HG02571 (cell line): ENCODE data around the gene TSPYL1.
"Not testable (repeated sequence)": the region's sequence is repeated elsewhere in the genome, so short reads cannot be mapped to it uniquely, and the experiment has no call there.

Experiments
- ATAC-seq: cut with Tn5 transposase; IDR thresholded peaks from one replicate; pipeline ENCODE4 v1.9.1; 2021; ENCODE audit warnings: mild to moderate bottlenecking, moderate library complexity; ENCODE audit not compliant: unreplicated experiment

TSPYL1 gene

GRCh38 chr6:116298973-116299372 lies 19.2 kb upstream of the TSPYL1 start:
- ATAC-seq, result no peak

DNA sequence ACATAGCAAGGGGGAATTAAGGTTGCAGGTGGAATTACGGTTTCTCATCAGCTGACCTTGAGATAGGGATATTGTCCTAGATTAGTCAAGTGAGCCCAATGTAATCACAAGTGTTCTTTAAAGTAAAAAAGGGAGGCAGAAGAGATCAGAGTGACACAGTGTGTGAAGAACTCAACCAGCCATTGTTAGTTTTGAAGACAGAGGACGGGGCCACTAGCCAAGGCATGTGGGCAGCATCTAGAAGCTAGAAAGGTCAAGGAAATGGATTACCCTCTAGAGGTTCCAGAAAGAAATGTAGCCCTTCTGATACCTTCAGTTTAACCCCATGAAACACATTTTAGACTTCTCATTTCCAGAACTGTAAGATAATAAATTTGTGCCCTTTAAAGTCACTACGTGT lies 18.5 kb upstream of the TSPYL1 start:
- no peak for ATAC-seq

DNA sequence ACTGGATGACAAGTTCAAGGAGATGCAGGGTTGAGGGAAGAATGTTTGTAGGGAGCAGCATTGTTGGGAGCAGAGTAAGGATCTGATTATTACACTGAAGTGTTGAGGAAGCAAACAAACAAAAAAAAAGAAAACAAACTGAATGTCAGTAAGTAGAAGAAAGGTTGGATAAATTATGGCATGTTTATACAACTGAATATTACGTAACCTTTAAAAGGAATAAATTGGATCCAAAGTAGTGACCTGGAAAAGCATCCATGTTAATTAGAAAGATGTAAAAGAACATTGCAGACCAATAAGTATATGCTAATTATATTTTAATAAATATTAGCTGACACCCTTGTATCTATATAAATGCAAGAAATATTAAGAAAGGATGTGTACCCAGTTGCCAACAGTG lies 12.8 kb upstream of the TSPYL1 start:
- no peak for ATAC-seq

DNA sequence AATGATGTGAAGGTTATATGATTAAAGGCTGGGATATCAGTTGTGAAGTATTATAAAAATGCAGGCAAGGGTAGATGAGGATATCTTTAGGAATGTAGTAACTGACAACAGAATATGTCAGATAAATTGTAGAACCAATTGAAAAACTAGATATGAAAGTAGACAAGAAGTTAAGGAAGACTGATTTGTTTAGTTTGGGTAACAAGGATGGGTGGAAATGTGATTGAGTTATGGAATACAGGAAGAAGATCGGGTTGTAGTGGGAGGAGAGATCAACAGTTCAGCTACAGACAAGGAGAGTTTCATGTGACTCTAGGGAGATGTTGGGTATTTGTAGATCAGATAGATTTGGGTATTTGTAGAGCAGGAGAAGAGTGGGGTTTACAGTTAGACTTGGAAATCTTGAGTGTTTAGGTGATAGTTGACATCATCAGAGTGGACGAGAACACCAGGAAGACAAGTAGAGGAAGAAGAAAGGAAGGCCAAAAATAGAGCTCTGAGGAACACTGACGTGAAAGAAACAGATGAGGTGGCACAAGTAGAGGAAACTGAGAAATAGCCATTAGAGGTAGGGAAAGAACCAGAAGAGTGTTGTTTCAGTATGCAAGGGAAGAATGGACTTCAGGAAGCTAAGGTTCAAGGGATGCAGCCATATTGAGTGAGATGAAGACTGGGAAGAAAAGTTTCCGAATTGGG lies 12.1 kb upstream of the TSPYL1 start:
- no peak for ATAC-seq

DNA sequence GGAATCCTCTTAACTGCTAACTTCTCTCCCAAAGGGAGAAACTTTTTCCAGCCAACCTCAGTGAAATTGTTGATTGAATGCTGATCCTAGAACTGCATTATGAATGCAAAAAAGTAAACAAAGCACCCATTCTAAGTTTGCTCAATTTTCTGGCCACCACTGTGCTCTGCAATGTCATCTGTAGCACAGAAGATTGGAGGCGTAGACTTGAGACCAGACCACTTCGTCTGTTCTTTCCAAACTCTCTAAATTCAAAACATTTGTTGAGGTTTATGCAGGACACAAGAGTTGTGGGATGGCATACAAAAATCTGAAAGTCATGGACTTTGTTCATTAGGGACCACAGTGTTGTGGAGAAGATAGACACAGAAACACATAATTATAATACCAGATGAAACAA lies 11.1 kb upstream of the TSPYL1 start:
- ATAC-seq, result no peak

- no peak for ATAC-seq
These were observed 10.1 kb upstream of the TSPYL1 start for GRCh38 chr6:116289876-116290275.

- ATAC-seq, result no peak
These were observed 8.1 kb upstream of the TSPYL1 start for GRCh38 chr6:116287689-116288282.

DNA sequence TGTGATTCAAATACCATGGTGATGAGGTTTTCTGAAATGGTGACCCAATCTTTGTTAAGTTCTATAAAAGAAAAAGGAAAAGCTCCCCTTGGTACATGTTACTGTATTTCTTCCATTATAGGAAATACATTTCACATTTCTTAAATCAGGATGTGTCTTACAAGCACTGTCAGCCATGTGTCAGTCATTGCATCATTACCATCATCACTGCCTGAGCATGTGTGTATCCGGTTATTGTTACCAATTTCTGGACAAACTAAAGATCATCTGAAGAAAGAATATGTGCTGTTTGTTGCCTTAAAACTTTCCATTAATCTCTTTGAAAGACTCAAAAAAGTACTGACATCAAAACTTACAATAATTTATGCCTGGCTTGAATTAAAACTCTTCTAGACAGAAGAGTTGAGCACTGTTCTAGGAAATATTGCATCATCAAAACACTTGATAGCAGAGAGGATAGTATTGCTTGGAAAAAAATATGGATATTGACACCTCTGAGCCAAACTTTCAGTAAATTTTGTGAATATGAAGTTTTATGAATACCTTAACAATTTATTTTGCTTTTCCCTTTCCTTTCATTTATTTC lies 7.1 kb upstream of the TSPYL1 start:
- no peak for ATAC-seq

DNA sequence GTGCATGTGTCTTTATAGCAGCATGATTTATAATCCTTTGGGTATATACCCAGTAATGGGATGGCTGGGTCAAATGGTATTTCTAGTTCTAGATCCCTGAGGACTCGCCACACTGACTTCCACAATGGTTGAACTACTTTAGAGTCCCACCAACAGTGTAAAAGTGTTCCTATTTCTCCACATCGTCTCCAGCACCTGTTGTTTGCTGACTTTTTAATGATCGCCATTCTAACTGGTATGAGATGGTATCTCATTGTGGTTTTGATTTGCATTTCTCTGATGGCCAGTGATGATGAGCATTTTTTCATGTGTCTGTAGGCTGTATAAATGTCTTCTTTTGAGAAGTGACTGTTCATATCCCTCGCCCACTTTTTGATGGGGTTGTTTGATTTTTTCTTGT lies 5.3 kb upstream of the TSPYL1 start:
- not testable (repeated sequence) for ATAC-seq

DNA sequence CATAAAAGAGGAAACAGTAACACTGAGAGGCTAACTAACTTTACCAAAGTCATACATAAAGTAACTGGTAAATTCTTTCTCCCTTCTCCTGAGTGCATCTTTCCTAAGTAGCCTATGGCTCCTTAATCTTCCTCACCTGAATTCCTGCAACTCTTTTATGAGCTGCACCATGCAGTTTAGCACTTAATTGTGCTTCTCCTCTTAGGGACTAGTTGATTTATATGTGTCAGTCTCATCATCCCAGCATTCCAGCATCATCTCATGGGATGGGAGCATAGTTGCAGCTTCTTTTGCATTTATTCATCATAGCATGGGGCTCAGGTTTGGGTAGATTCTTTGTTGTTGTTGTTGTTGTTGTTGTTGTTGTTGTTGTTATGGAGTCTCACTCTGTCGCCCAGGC lies 3.5 kb upstream of the TSPYL1 start:
- ATAC-seq, result no peak

DNA sequence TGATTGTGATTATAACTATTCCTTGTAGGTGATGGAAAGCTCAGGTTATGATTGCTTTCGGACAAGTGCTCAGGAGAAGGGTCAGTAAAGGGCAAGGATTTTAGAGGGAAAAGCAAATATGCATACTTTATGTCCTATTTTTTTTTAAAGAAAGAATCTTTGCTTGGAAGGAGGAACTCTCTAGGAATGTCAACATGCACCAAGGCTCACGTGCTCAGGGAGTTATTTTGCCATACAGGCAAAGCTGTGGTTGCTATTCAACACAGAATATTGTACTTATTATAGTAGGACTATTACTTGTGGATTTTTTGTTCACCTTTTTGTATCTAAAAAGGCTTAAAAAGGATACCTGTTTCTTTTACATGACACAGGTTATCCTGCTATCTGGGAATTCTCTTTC lies 3.0 kb upstream of the TSPYL1 start:
- no peak for ATAC-seq

DNA sequence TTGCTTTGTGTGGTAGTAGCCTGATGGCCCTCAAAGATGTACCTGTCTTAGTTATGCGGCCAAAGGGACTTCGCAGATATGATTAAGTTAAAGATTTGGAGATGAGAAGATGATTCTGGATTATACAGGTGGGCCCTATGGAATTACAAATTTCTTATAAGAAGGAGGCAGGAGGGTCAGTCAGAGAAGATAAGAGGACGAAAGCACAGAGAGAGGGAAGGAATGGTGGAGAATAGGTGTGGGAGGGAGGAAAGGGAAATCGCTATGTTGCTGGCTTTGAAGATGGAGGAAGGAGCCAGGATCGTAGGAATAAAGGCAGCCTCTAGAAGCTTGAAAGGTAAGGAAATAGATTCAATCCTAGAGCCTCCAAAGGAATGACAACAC lies 1.2 kb upstream of the TSPYL1 start:
- ATAC-seq, result no peak

GRCh38 chr6:116280161-116280932 lies 617 bp upstream of the TSPYL1 start:
- no peak for ATAC-seq

DNA sequence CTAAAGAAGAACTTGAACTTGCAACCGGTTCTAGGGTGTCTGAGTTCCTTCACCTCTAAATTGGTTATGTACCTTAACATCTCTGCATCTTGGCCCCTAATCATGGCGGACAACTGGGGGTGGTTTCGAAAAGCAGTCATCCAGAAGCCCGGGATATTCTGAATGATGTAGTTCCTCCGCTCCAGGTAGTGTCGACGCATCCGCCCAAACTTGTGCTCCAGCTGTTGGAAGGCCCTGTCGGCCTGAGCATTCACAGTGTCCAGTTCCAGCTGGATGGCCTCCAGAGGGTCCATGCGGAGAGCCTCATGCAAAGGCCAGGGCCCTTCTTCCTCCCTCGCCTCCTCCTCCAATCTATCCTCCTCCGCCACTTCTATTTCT lies 887 bp downstream of the TSPYL1 start:
- ATAC-seq, result peak; percentile 3

GRCh38 chr6:116278481-116278829 lies 1.3 kb downstream of the TSPYL1 start:
- no peak for ATAC-seq

DNA sequence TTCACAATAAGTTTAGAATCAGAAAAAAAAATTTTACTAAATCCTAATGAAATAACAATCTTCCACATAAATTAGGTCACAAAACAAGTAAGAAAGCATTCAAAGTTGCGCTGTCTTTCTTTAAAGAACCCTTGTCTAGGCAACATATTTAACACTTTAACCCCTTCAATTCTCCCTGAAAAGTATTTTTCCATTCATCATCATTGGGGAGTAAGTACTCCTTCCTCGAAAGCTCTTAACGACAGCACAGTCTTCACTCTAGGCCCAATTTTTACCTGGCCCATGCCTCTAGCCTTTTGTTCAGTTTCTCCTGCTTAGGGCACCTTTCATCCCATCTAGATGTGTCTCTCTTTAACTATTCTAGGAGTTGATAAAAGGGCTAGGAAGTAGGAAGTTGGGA lies 2.6 kb downstream of the TSPYL1 start:
- ATAC-seq, result no peak

- ATAC-seq, result no peak
These were observed 8.5 kb downstream of the TSPYL1 start for GRCh38 chr6:116271149-116271708.

DNA sequence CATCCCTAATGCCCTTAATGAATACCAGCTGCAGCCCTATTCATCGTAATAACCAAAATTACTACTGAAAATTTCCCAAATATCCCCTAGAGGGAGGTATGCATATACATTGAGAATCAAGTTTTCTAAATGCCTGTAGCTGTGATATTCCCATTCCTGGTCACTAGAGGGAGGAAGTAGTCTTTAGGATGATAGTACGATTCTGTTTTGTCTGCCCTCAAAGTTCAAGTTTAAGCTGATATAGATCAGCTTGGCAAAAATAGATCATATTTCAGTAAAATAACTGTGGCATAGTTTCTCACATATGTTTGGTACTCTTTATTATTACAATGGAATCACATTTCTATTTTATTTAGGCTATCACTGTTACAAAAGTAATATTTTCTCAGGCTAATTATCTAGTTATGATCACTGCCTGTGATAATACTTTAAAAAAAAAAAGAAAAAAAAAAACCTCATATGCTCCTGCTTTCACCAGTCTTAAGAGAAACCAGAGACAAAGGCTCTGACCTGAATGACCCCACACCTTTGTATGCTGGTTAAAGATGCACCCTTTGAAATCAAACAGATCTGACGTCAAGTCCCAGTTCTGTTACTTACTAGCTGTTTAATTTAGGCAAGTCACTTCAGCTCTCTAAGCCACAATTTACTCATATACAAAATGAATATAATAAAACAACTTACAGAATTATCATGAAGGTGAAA lies 11.0 kb downstream of the TSPYL1 start:
- ATAC-seq, result peak; percentile 80

DNA sequence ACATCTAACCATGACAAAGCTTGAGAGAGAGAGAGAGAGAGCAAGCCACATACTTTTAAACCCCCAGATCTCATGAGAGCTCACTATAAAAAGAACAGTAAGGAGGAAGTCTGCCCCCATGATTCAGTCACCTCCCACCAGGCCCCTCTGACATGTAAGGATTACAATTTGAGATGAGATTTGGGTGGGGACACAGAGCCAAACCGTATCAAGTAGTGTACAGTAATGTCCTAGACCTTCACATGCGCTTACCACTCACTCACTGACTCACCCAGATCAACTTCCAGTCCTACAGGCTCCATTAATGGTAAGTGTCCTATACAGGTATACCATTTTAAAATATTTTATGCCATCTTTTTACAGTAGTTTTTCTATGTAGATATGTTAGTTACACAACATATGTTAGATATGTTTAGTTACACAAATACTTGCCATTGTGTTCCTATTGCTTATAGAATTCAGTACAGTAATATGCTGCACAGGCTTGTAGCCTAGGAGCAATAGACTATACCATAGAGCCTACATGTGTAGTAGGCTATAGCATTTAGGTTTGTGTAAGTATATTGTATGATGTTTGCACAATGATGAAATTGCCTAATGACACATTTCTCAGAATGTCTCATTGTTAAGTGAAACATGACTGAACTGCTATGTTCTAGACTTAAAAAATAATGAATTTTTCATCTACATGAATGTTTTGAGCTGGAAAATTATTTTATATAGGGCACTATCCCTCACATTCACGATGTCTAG lies 11.7 kb downstream of the TSPYL1 start:
- no peak for ATAC-seq

GRCh38 chr6:116266803-116267202 lies 12.9 kb downstream of the TSPYL1 start:
- ATAC-seq, result no peak
